NCI-H2196 (cell line): Measurements from ENCODE around the gene PRSS38.
"Not testable (repeated sequence)": the region's sequence is repeated elsewhere in the genome, so short reads cannot be mapped to it uniquely, and the experiment has no call there.

ENCODE experiments used
- DNase-seq: peaks from one replicate; lab custom pipeline; 2025; ENCODE audit not compliant: unreplicated experiment; lab: John Stamatoyannopoulos, UW

The PRSS38 gene

DNA sequence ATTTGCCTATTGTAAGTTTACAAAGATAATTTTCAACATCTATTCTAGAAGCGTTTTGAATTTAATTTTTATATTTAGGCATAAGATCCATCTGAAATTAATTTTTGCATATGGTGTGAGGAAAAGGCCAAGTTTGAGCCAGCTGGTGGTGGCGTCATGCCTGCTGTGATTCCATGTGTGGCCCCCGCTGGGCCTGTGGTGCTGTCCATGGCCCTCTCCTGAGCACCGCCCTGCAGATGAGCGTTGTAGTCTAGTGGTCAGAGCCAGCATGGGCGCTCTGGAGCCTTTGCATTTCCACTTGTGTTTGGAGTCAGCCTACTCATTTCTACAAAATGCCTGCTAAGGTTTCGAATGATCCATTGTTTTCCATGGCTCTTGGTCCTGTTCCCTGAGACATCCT is 22.7 kb downstream of the PRSS38 start:
- DNase-seq: no peak

GRCh38 chr1:227841096-227841495 is 25.6 kb downstream of the PRSS38 start:
- no peak for DNase-seq

DNA sequence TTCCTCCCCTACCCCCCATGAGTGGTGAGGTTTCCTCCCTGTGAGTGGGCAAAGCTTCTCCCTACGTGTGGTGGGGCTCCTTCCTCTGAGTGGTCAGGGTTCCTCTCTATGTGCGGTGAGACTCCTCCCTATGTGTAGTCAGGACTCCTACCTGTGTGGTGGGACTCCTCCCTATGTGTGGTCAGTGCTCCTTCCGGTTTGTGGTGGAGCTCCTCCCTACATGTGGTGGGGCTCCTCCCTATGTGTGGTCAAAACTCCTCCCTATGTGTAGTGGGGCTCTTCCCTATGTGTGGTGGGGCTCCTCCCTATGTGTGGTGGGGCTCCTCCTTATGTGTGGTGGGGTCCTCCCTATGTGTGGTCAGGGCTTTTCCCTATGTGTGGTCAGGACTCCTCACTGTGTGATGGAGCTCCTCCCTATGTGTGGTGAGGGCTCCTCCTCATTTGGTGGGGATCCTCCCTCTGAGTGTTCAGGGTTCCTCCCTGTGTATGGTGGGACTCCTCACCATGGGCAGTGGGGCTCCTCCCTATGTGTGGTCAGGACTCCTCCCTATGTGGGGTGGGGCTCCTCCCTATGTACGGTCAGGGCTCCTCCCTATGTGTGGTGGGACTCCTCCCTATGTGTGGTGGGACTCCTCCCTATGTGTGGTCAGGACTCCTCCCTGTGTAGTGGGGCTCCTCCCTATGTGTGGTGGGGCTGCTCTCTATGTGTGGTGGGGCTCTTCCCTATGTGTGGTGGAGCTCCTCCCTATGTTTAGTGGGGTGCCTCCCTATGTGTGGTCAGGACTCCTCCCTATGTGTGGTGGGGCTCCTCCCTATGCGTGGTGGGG is 29.1 kb downstream of the PRSS38 start:
- no peak for DNase-seq

- no peak for DNase-seq
These were observed 29.6 kb downstream of the PRSS38 start for GRCh38 chr1:227845147-227845458.

DNA sequence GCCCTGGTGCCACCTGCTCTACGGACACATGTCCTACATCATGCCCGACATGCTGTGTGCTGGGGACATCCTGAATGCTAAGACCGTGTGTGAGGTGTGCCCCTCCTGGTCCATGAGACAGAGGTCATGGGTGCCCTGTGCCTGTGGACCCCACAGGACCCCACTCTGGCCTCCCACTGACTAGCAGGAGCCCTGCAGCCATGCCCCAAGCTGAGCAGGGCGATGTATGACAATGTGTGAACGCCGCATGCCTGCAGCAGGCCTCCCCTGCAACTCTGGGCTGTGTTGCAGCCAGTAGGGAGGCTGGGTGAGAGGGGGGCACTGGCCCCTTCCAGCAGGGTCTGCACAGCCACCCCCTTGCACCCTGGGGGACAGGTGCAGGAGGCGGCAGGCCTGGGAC is 30.0 kb downstream of the PRSS38 start:
- no peak for DNase-seq

- no peak for DNase-seq
These were observed 30.9 kb downstream of the PRSS38 start for GRCh38 chr1:227846265-227846858.

DNA sequence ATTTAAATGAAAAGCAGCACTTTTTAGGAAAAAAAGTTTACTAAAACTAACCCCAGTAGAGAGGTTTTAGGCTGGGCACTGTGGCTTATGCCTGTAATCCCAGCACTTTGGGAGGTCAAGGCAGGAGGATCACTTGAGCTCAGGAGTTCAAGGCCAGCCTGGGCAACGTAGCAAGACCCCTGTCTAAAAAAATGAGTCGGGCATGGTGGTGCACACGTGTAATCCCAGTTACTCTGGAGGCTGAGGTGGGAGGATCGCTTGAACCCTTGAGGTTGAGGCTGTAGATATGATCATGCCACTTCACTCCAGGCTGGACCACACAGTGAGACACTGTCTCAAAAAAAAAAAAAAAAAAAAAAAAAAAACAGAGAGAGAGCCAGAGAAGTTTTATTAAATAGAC is 31.6 kb downstream of the PRSS38 start:
- DNase-seq: not testable (repeated sequence)

GRCh38 chr1:227848430-227848932 is 33.0 kb downstream of the PRSS38 start:
- no peak for DNase-seq

DNA sequence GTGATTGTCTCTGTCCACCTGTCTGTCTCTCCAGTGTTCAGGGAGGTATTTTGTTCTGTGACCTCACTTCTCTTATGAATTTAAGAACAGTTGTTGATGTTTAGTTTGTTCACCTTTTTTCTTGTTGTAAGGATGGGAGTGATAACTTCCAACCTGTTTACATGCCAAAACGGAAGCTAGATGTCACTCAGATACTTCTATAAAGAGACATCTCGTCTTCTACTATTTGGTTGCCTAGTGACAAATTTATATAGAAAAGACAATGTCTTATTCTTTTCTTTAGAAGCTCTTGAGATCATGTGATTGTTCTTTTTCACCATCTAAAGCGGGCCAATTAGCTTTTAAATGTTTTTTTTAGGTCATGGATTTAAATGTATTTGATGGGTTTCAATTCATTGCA is 33.8 kb downstream of the PRSS38 start:
- DNase-seq: no peak

DNA sequence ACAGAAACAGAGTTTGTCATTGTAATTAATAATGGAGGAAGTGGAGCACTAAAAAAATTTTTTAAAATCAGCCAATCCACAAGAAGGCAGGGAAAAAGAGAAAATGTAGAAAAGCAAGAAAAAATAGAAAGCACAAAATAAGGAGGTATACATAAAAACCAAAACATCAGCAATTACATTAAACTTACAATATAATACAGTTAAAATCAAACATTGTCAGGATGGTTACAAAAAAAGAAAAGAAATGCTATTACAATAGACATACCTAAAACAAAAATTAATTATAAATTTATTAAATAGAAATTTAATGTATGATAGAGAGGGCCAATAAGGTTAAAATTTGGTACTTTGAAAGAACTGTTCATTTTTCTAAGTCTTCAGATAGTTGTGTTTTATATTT is 38.7 kb downstream of the PRSS38 start:
- no peak for DNase-seq

DNA sequence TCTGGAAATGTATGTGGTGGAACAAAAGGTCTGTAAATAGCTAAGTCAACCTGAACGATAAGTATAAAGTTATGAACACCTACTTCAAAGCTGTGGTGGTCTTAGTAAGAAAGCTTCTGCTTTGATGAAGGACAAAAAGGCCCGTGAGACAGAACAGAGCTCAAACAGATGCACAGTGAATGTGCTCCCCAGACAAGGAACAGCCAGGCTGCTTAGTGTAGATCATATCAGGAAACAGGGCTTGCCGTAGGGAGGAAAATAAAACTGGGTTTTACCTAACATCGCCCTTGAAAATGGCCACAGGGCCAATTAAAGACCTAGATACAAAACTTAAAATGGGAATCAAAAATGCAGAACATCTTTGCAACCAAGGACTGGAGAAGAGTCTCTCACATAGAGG is 40.2 kb downstream of the PRSS38 start:
- DNase-seq: no peak

- DNase-seq: no peak
These were observed 40.8 kb downstream of the PRSS38 start for GRCh38 chr1:227856147-227856858.

DNA sequence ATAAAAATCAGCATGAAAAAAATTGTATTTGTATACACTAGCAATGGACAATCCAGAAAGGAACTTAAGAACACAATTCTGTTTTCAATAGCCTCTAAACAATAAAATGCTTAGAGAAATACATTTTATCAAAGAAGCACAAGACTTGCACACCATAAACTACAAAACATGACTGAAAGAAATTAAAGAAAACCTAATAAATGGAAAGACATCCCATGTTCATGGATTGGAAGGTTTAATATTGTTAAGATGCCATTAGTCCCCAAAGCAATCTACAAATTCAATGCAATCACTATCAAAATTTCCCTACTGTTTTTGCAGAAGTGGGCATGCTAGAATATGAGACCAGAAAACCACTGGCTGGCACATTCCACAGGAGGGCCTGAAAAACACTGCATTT is 49.4 kb downstream of the PRSS38 start:
- DNase-seq: no peak

GRCh38 chr1:227869279-227869842 is 53.9 kb downstream of the PRSS38 start:
- DNase-seq: no peak

- DNase-seq: peak; percentile 90
These were observed 54.4 kb downstream of the PRSS38 start for GRCh38 chr1:227869851-227870305.

- DNase-seq: no peak
These were observed 54.9 kb downstream of the PRSS38 start for GRCh38 chr1:227870366-227870765.

- not testable (repeated sequence) for DNase-seq
These were observed 56.4 kb downstream of the PRSS38 start for GRCh38 chr1:227871892-227872291.

GRCh38 chr1:227877810-227878209 is 62.3 kb downstream of the PRSS38 start:
- DNase-seq: not testable (repeated sequence)

DNA sequence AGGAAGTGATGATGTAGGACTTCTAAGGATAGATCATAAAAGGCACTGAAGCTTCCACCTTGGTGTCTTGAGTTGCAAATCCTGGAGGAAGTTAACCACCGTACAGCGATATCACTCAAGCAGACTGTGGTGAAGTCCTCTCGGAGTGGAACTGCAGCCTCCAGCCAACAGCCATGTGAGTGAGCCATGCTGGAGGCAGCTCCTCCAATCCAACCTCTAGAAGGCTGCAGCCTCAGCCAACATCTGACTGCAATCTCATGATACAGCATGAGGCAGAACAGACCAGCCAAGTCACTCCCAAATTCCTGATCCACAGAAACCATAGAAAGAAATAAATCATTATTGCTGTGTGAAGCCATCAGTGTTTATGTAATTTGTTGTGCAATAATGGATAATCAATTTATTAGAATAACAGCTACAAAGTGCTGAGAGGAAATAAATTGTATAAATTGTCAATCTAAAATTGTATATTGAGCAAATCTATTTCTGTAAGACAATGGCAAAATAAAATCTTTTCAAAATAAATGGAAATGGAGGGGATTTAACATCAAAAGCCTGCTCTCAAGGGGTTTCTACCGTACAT is 65.0 kb downstream of the PRSS38 start:
- DNase-seq: no peak

DNA sequence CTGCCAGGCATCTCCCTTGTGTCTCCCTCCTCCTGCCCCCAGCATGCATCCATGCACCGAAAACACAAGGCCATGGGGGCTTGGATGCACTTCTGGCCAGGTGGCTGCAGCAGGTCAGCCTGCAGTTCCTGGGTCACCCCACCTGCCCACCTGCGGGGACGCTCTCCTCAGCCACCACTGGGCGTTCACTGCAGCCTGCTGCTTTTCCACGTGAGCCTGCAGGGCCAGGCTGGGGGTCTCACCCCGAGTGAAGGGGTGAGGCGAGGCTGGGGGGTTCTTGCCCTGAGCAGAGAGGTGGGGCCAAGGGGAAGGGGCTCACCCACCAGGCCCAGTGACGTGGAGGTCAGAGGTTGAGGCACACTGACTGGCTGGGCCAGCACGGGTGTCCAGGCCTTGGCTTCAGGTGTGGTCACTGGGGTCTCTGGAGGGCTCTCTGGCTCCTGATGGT is 67.6 kb downstream of the PRSS38 start:
- no peak for DNase-seq

GRCh38 chr1:227883641-227884301 is 68.3 kb downstream of the PRSS38 start:
- DNase-seq: no peak
